Liver (tissue), 3 donors: ENCODE data around the gene SLC9C1.

Experiments used
- CTCF ChIP-seq: fragments of 150-350 bp; IDR thresholded peaks from 2 replicates; pipeline ENCODE4 v1.5.1; 2017; ENCODE audit warnings: improper control_type of control experiment, low read depth, low read length; ENCODE audit not compliant: missing input control
- FOXA2 ChIP-seq: IDR thresholded peaks from 2 replicates; pipeline ENCODE4 v1.6.1; 2016; ENCODE audit warnings: antibody characterized with exemption
- MAX ChIP-seq: IDR thresholded peaks from 2 replicates; pipeline ENCODE4 v1.6.1; 2016; ENCODE audit warnings: antibody characterized with exemption
- RAD21 ChIP-seq, 2 donors: IDR thresholded peaks; 2 replicates each; pipeline ENCODE4 v1.6.1; 2016; ENCODE audit warnings: antibody characterized with exemption in 2 of 2, mild to moderate bottlenecking in 2 of 2
- REST ChIP-seq: IDR thresholded peaks from 2 replicates; pipeline ENCODE4 v1.6.1; 2016; ENCODE audit warnings: antibody characterized with exemption, mild to moderate bottlenecking
- SP1 ChIP-seq: IDR thresholded peaks from 2 replicates; pipeline ENCODE4 v1.6.1; 2018; ENCODE audit warnings: antibody characterized with exemption, mild to moderate bottlenecking
- TAF1 ChIP-seq: conservative IDR thresholded peaks from 2 replicates; pipeline ENCODE4 v1.6.1; 2016; ENCODE audit warnings: antibody characterized with exemption, mild to moderate bottlenecking
- donor health status: healthy.
- donor health status: healthy.

GRCh38 chr3:112093180-112093522 is 200.9 kb downstream of the SLC9C1 start:
- TF ChIP-seq CTCF (no peak), FOXA2 (no peak), TAF1 (no peak), SP1 (no peak), MAX (no peak), RAD21 (IDR thresholded peaks at IDR 0.05) (no peak), REST (no peak)
